NCI-H2196 (cell line): ENCODE results near the gene MOK.

Experiments used
- DNase-seq: peaks from one replicate; lab custom pipeline; 2025; ENCODE audit not compliant: unreplicated experiment; lab: John Stamatoyannopoulos, UW

Gene MOK

GRCh38 chr14:102185360-102185759, 119.6 kb downstream of the MOK start:
- no peak for DNase-seq

GRCh38 chr14:102184316-102185035, 120.5 kb downstream of the MOK start:
- no peak for DNase-seq

GRCh38 chr14:102183886-102184285, 121.1 kb downstream of the MOK start:
- no peak for DNase-seq

- DNase-seq: no peak
These were observed 121.9 kb downstream of the MOK start for GRCh38 chr14:102182936-102183619.

GRCh38 chr14:102182190-102182589, 122.8 kb downstream of the MOK start:
- DNase-seq: no peak

- no peak for DNase-seq
These were observed 123.8 kb downstream of the MOK start for GRCh38 chr14:102181187-102181586.

- DNase-seq: no peak
These were observed 124.5 kb downstream of the MOK start for GRCh38 chr14:102180248-102180998.
